HL-60/S4 treated with phorbol 12-myristate 13-acetate at 8.2 ng/mL for 4 days and 3 days (cell line): ENCODE data around the gene GLCCI1.

ENCODE experiments used
- in situ Hi-C: fragments of 300-500 bp; cut with MboI; formaldehyde crosslinking; loops from 2 replicates; pipeline ENCODE4 v1.15.0; 2022; ENCODE audit warnings: low sequenced_read_pairs

Gene GLCCI1

GRCh38 chr7:7959979-7960670 lies 8.5 kb upstream of the GLCCI1 start:
- in situ Hi-C loops: no loop called here

GRCh38 chr7:7962851-7963250 lies 5.7 kb upstream of the GLCCI1 start:
- in situ Hi-C loops: no loop called here

DNA sequence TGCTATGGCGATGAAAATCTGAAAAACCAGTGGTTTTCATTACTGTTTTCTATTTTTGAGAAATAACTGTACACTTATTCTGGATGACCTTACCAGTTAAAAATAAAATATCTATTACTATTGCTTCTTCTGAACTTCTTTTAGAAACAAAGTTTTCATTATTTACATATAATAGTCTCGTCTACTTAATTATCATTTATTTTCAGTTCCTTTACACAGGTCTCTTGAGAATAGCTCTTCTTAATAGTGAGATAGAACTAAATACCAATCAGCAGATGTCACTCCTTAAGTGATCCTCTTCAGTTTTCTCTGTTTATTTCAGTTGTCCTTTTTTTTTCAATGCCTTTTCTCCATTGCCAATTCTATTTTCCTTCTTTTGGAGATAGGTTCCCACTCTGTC lies 4.3 kb upstream of the GLCCI1 start:
- in situ Hi-C loops: no loop called here

- in situ Hi-C loops: no loop called here
Measured at GRCh38 chr7:7964691-7965090, 3.9 kb upstream of the GLCCI1 start.

GRCh38 chr7:7965301-7965700 lies 3.3 kb upstream of the GLCCI1 start:
- in situ Hi-C loops: no loop called here

- in situ Hi-C loops: no loop called here
Measured at GRCh38 chr7:7966141-7966734, 2.4 kb upstream of the GLCCI1 start.

DNA sequence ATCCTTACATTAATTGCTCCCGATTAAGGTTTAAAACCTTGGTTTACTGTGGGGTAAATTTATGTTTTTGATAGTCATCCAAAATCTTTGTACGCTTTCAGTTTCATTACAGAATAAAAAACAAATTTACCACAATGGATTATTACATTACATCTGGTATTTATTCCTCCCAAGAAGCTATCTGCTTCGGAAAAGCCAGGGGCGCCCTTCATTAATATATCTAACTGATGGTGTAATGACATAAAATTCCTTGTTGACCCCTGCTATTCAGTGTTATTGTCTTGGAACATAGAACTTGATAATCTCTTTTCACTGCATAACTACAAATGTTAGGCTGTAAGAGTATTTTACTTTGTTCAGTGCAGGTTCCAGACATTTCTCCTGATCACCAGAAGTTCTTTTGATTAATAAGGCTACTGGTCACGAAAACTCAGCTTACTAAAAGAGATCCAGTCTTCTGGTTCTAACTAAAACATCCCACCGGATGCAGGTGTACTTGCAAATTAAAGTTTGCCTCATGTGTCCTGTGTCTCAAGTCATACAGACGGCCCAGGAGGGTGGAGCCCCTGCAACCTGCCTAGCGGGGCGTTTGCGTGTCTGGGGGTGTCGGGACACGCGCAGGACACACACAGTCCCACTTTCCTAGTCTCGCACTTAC lies 581 bp upstream of the GLCCI1 start:
- in situ Hi-C loops: no loop called here

GRCh38 chr7:7969306-7970236 lies 975 bp downstream of the GLCCI1 start:
- in situ Hi-C loops: no loop called here

GRCh38 chr7:7970237-7970530 lies 1.6 kb downstream of the GLCCI1 start:
- in situ Hi-C loops: no loop called here

- in situ Hi-C loops: no loop called here
Measured at GRCh38 chr7:7970531-7971307, 2.1 kb downstream of the GLCCI1 start.

- in situ Hi-C loops: no loop called here
Measured at GRCh38 chr7:7971308-7972040, 2.9 kb downstream of the GLCCI1 start.

GRCh38 chr7:7972128-7972527 lies 3.5 kb downstream of the GLCCI1 start:
- in situ Hi-C loops: no loop called here

DNA sequence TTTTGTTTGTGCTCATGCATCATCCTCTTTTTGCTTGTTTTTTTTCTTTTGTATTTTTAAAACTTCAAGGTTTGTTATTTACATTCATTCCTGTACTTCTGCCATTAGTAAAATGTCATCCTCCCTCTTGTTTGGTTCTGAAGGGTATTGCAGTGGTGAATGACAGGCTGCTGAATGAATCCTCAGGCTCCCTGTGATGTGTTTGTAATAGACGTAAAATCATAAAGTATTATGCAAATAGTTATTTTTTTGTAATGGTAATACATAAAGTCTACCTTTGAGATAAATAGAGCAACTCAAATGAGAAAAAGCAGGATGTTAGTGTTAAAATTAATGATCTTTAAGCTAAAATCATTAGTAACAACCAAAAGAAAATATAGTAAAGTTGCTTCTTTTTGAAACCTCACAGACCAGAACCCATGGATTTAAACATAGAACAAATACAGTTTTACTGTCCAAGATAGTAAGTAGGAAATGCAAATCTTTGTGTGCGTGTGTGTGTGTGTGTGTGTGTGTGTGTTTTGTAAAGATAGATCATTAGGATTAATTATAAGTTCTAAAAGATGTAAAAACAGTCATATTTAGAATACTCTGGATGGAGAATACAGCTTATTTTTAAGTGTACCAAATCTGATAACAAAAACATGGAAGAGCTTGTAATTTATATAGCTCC lies 4.5 kb downstream of the GLCCI1 start:
- in situ Hi-C loops: no loop called here

- in situ Hi-C loops: no loop called here
Measured at GRCh38 chr7:7976677-7977076, 8.1 kb downstream of the GLCCI1 start.

- in situ Hi-C loops: no loop called here
Measured at GRCh38 chr7:7977774-7978173, 9.2 kb downstream of the GLCCI1 start.

GRCh38 chr7:7978860-7979259 lies 10.3 kb downstream of the GLCCI1 start:
- in situ Hi-C loops: no loop called here

DNA sequence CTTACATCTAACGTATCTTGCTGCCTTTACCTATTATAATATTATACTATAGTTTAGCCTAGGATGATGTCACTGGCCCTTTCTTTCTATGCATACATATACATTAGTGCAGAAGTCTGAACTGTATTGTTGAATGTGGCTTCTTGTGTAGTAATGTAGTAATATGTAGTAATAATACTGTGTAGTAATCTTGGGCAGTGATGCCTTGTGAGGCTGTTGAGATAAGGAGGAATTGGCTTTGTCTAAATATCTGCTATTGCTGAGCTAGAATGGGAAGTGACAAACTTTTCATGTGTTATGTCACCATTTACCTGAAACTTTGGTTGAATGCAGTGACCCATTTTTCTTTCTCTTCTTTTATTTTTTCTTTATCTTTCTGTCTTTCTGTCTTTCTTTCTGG lies 11.0 kb downstream of the GLCCI1 start:
- in situ Hi-C loops: no loop called here

- in situ Hi-C loops: no loop called here
Measured at GRCh38 chr7:7980134-7980533, 11.5 kb downstream of the GLCCI1 start.

GRCh38 chr7:7982904-7983303 lies 14.3 kb downstream of the GLCCI1 start:
- in situ Hi-C loops: no loop called here

DNA sequence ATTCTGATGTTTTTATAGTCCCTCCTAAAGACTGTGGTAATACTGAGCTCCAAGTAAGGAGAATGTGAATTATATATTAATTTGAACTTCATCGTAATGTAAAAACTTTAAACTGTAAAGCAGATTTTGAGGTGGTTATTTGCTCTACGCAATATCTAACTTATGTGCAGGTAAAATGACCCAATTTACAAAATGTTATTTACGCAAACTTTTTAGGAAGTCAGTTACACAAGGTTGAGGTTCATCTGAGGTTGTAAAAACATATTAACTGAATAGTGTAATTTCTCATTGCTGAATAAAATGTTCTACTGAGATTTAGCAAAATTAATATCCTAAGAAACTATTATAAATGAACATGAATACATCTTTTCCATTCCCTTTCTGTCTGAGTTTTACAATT lies 15.8 kb downstream of the GLCCI1 start:
- in situ Hi-C loops: no loop called here
